HG03196 (cell line): ENCODE data around the gene PIK3R6.
A peak's percentile ranks its signal among the peaks of the same experiment; 100 is the strongest.

Experiments used
- ATAC-seq: cut with Tn5 transposase; IDR thresholded peaks from one replicate; pipeline ENCODE4 v1.9.1; 2021; ENCODE audit not compliant: unreplicated experiment

The PIK3R6 gene

DNA sequence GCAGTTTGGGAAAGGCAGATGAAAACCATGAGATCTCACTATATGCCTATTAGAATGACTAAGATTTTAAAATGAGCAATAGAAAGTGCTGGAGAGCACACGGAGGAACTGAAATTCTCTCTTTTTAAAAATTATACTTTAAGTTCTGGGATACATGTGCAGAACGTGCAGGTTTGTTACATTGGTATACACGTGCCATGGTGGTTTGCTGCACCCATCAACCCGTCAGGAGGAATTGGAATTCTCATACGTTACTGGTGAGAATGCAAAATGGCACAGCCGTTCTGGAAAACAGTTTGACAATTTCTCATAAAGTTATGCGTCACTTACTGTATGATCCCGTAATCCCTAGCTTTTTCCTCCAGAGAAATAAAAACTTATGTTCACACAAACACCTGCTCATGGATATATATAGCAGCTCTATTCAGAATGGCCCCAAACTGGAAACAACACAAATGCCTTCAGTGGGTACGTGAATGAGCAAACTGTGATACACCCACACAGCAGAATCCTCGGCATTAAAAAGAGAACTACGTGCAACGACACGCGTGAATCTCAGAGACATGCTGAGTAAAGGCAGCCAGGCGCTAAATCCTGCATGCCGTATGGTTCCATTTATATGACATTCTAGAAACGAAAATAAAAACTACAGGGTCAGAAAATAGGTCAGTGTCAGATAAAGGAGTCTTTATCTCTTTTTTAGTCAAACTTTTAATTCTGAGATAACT is 11.8 kb downstream of the PIK3R6 start:
- peak; percentile 30 for ATAC-seq

DNA sequence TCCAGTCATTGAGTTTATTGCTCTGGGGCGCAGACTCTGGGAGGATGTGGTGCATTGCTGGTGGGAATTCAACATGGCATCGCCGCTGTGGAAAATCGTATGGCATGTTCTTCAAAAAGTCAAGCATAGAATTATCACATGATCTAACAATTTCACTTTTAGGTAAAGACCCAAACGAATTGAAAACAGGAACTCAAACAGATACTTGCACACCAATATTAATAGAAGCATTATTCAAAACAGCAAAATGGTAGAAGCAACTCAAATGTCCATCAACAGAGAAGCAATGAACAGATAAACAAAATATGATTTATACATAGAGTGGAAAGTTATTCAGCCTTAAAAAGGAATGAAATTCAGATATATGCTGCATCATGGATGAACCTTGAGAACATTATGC is 15.9 kb downstream of the PIK3R6 start:
- ATAC-seq: no peak

DNA sequence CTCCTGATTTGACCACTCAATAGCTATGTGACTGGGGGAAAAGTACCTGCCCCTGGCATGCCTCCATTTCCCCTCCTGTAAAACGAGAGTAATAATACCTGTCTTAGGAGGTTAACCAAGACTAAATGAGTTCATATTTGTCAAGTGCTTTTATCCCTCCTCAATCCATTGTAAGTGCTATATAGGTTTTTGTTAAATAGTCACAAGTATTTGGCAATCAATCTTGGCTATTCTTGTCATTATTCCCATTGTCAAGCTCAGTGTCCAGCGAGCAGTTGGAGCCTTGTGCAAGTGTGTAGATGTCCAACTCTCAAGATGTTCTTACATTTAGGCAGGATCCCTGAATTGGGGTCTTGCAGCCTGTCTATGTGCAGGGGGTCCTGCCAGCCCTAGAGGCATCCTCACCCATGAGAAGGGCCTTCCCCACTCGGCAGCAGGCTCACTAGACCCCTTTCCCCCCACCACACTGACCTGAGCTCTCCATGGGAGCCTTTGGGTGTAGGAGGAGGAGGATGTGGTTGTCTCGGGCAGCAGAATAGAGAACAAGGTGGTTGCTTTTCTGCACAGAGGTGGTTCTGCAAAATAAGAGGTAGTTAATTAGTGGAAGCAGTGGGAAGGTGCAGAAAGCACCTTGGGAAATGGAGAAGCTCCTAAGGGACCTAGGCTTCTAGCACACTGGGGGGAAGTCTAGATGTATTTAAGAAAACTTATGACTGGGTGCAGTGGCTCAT is 18.0 kb downstream of the PIK3R6 start:
- ATAC-seq: no peak

DNA sequence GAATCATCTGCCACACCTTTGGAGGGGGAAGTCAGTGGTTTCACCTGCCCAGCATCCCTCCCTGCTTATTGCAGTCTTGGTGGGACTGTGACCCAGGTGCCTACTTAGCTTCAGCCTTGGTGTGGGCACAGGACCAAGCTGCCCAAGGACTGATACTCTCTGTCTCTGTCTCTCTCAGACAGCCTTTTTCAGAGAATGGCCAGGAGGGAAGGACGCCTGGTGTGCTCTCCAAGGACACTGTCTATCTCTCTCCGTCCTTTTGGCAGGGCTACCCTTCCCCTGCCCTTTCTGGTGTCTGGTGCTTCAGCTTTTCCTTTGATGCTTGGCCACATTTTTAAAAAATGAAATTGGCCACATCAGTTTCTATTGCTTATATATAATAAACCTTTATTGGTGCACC is 19.6 kb downstream of the PIK3R6 start:
- no peak for ATAC-seq

DNA sequence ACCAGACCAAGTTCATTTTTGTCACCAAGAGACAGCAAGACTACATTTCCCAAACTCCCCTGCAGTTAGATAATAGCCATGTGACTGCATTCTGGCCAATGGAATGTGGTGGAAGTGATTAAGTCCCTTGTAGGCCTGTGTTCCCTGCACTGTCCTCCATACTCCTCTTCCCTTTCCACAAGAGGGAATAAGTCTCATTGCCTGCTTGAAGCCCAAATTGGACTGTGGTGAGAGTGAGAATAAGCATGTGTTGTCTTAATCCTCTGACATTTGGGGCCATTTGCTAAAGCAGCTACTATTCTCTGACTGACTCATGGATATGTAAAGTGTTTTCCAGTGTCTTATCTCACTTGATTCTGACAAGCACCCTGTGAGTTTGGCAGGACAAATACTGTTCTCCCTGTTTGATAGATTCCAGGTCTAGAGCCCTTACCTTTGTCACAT is 20.7 kb downstream of the PIK3R6 start:
- ATAC-seq: no peak

- no peak for ATAC-seq
These were observed 22.9 kb downstream of the PIK3R6 start for GRCh38 chr17:8844229-8845218.

GRCh38 chr17:8843344-8843743 is 24.1 kb downstream of the PIK3R6 start:
- no peak for ATAC-seq

- ATAC-seq: no peak
These were observed 25.6 kb downstream of the PIK3R6 start for GRCh38 chr17:8841844-8842243.

DNA sequence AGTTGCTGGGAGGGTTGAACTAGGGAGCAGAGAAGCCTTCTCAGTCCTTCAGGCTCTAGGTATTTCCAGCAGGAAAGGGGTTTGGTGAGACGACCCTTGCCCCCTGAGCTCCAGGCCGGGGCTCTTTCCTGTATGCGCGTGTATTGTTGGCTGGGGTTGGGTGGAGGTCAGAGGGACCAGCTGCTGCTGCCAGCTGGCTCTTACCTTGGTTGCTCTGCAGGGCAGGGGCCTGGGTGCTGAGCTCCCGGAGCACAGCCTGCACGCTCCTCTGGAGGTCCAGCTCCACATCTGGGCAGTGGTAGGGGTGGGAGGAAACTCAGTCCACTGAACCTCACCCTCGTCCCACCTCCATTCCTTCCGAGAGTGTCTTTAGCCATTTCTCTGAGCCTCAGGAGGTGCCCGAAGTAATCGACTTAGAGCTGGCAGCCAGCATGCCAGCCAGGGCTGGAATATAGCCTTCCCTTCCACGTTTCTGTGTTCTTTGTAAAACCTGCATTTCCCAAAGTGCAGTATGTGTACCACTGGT is 28.0 kb downstream of the PIK3R6 start:
- no peak for ATAC-seq

- no peak for ATAC-seq
These were observed 28.9 kb downstream of the PIK3R6 start for GRCh38 chr17:8838551-8839095.

GRCh38 chr17:8837563-8838075 is 29.9 kb downstream of the PIK3R6 start:
- no peak for ATAC-seq

- no peak for ATAC-seq
These were observed 30.5 kb downstream of the PIK3R6 start for GRCh38 chr17:8836821-8837562.

DNA sequence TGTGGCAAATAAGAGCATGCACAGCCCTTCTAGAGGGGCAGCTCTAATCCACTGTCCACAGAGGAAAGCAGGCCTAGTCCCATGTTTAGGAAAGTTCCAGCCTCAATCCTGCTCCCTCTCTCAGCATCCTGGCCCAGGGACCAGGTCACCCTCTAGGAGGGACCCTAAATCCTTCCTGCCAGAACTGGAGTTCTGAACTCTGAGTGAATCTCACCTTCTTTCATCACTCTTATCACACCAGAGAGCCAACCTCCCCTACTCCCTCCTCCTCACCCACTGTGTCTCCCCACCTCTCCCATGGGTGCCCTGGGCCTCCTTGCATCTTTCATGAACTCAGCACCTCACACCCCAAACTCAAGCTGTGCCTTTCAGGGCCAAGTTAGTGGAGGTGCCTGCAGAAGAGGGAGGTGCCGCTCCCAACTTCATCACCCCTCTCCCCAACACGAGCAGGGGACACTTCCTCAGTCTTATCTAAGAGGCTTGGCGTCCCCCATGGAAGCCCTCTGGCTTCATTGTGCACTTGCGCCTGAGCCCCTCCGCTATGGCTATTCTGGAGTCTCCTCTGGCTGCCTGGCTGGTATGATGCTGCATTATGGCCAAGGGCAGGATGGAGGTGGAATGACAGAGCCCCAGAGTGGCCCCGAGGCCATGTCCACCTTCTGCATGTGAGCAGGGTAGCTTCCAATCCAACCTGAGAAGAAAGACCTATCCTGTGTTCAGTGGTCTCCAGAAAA is 31.7 kb downstream of the PIK3R6 start:
- ATAC-seq: no peak

DNA sequence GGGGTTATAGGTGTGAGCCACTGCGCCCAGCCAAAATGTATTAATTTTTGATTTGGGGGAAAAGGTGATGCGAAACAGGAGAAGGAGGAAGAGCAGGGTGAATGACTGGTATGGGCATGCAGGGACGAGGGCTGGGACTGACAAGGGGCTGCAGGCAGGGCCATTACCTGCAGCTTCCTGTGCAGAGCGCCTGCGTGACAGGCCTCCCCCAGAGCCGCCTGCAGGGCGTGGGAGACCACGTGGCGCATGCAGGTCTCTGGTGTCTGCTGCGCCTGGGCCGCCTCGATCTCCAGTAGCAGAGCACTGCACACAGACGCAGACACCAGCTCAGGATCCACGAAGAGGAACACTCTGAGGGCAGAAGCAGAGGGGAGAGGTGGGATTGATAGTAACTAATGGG is 32.4 kb downstream of the PIK3R6 start:
- ATAC-seq: no peak

- no peak for ATAC-seq
These were observed 34.6 kb downstream of the PIK3R6 start for GRCh38 chr17:8832711-8833352.

- ATAC-seq: no peak
These were observed 36.1 kb downstream of the PIK3R6 start for GRCh38 chr17:8831234-8831849.

GRCh38 chr17:8830141-8830540 is 37.3 kb downstream of the PIK3R6 start:
- ATAC-seq: no peak
